CD4-positive, alpha-beta T cell (primary cell): ENCODE data around the gene GTF2IRD1. TPM values are rescaled to one million over a fixed set of nuclear protein-coding genes. Genes with fewer than 3 reads are reported as not detected.

Experiments used
- ATAC-seq: fragments of 200-7000 bp; cut with Tn5 transposase; one replicate; pipeline ENCODE4 v1.10.0; 2022; ENCODE audit warnings: mild to moderate bottlenecking; ENCODE audit not compliant: poor library complexity
- CTCF ChIA-PET: fragments of 350-600 bp; sonication (Branson Sonifier 250); formaldehyde crosslinking; loops from one replicate; lab custom pipeline; 2021; ENCODE audit warnings: antibody characterized with exemption, inconsistent platforms; lab: Charles Lee
- POLR2A ChIA-PET: fragments of 350-600 bp; sonication (Branson Sonifier 250); formaldehyde crosslinking; loops from one replicate; lab custom pipeline; 2021; ENCODE audit warnings: antibody characterized with exemption, inconsistent platforms; lab: Charles Lee
- DNase-seq, 14 experiments: peaks; one replicate each; pipeline ENCODE4 v3.0.0-alpha.2; 2013 to 2020; ENCODE audit warnings: mixed read lengths in 2 of 14
- H3K27ac ChIP-seq, 2 donors: one replicate each; pipeline versions ENCODE4 v1.5.1 to v1.7.0; 2013; ENCODE audit warnings: low read length in 2 of 2, low read depth in 1 of 2, mild to moderate bottlenecking in 1 of 2
- H3K27me3 ChIP-seq, 2 experiments: 1 replicate in 1 of 2; 2 replicates in 1 of 2; pipeline versions ENCODE4 v1.6.1 to v1.7.0; 2013; ENCODE audit warnings: low read length in 2 of 2, control low read depth in 1 of 2, mild to moderate bottlenecking in 1 of 2, moderate library complexity in 1 of 2; ENCODE audit not compliant: insufficient read depth in 2 of 2, control insufficient read depth in 1 of 2
- H3K36me3 ChIP-seq: one replicate; pipeline ENCODE4 v1.6.1; 2013; ENCODE audit warnings: low read length, control low read depth; ENCODE audit not compliant: insufficient read depth
- H3K4me1 ChIP-seq: one replicate; pipeline ENCODE4 v1.6.1; 2013; ENCODE audit warnings: low read length, control low read depth; ENCODE audit not compliant: insufficient read depth
- H3K4me3 ChIP-seq: one replicate; pipeline ENCODE4 v1.5.1; 2013; ENCODE audit warnings: mild to moderate bottlenecking, low read length, moderate library complexity
- H3K9me3 ChIP-seq, 2 experiments: 1 replicate in 1 of 2; 2 replicates in 1 of 2; pipeline versions ENCODE4 v1.6.1 to v1.7.0; 2013; ENCODE audit warnings: low read length in 2 of 2, mild to moderate bottlenecking in 2 of 2, control low read depth in 1 of 2, moderate library complexity in 1 of 2; ENCODE audit not compliant: control insufficient read depth in 1 of 2, insufficient read depth in 1 of 2
- H3K27ac Mint-ChIP-seq: one replicate; pipeline ENCODE4 v1.8.0; 2020; ENCODE audit warnings: mixed read lengths
- H3K27me3 Mint-ChIP-seq: one replicate; pipeline ENCODE4 v1.8.0; 2021; ENCODE audit warnings: mixed read lengths
- H3K36me3 Mint-ChIP-seq: one replicate; pipeline ENCODE4 v1.8.0; 2021; ENCODE audit warnings: low read depth, mixed read lengths
- H3K4me1 Mint-ChIP-seq: one replicate; pipeline ENCODE4 v1.8.0; 2021; ENCODE audit warnings: low read depth, mixed read lengths
- H3K4me3 Mint-ChIP-seq: one replicate; pipeline ENCODE4 v1.8.0; 2020; ENCODE audit warnings: mild to moderate bottlenecking, mixed read lengths
- H3K9me3 Mint-ChIP-seq: one replicate; pipeline ENCODE4 v1.8.0; 2020; ENCODE audit warnings: mixed read lengths
- CTCF ChIP-seq: fragments of 200-600 bp; IDR thresholded peaks from one replicate; pipeline ENCODE4 v1.8.0; 2022; ENCODE audit warnings: antibody characterized with exemption, mild to moderate bottlenecking
- intact Hi-C, 2 experiments: fragments of 100-400 bp; cut with DNase I in 1 of 2; cut with micrococcal nuclease in 1 of 2; formaldehyde crosslinking; loops; one replicate each; pipeline versions ENCODE4 v1.15.1 to v1.9.0; 2023 to 2025; cut with DNase I, micrococcal nuclease
- total RNA-seq, 174 experiments: library from RNA in 2 of 174; stranded (reverse) in 2 of 174; gene quantifications; one replicate each; pipeline ENCODE4 v1.2.3 and lab custom pipeline; 2021 to 2026

Gene GTF2IRD1
- total RNA-seq, 2 experiments from 2014 or later = 0.74 to 1.2 TPM

DNA sequence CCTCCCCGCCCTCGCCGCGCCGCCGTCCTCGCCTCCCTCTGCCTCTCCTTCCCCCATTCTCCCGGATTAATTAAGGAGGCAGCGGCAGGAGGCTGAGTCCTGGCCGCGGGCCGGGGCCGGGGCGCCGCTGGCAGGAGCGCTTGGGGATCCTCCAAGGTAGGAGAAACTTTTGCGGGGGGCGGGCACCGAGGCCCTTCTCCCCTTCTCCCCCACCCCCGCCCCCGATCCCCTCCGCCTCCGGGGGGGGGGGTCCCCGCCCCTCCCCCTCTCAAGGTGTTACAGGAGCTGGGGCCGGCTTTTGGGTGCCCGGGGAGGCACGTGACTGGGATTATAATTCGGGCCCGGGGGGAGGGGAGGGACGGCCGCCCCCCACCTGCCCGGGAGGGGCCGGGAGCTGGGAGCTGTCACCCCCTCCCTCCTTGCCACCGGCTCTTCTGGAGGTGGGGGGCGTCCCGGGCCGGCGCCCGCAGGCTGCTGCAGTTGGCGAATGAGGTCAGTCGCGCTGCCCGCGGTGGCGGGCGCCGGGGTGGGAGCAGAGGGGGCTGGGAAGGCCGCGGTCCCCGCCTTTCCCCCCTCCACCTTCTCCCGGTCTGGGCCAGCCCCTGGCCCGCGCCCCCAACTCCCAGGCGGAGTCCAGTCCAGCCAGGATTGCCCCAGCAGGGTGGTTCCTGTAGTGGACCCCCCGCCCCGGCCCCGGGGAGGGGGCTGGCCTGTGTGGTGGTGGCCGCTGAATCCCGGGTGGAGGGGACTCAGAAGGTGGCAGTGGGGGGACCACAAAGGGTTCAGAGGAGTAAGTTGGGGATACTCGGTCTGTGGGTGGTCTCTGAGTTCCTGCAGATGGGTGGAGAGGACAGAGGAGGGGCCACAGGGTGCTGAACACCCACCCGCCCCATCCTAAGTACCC lies 567 bp downstream of the GTF2IRD1 start:
- Mint-ChIP-seq H3K9me3 (no peaks in the 10 kb centered on the region), H3K27me3 (no peaks in the 10 kb centered on the region), H3K4me1 (peaks cover 20% of the 10 kb centered on the region), H3K36me3 (peaks cover 5% of the 10 kb centered on the region), H3K27ac (peak overlapping the region; percentile 80), H3K4me3 (peak overlapping the region; percentile 68)
- intact Hi-C loops = loop anchor here in 1 of 2 experiments (5.0 kb wide), 1 partner anchor 203 kb away; the partner anchor contains the start of gene GTF2I
- no peak overlapping the region for H3K27ac ChIP-seq
- peak overlapping the region; percentile 58 for H3K4me3 ChIP-seq
- H3K27me3 ChIP-seq = no peaks in the 10 kb centered on the region
- peaks cover 38% of the 10 kb centered on the region for H3K4me1 ChIP-seq
- ATAC-seq (no peak), DNase-seq (peak in 2 of 14 experiments; percentile 13 to 34)
- ChIA-PET POLR2A (no interaction called here), CTCF (no interaction called here)
- no peak for TF ChIP-seq CTCF
- H3K9me3 ChIP-seq = no peaks in the 10 kb centered on the region
- no peaks in the 10 kb centered on the region for H3K36me3 ChIP-seq

DNA sequence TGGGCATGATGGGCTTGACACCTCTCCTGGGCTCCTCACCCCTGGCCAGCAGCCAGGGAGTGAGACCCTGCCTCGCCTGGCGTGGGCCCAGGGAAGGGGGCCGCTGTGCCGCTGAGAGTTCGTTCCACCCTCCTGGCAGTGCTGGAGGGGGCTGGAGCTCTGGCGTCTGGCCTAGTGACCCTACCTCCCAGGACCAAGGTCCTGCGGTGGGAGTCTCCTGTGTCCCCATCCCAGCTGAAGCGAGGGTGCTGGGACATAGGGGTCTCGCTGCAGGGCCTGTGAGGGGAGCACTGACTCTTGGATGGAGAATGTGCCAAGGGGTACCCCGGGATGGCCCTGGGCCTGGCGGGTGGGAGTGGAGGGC lies 1.2 kb downstream of the GTF2IRD1 start:
- DNase-seq (no peak), ATAC-seq (no peak)
- ChIA-PET CTCF (no interaction called here), POLR2A (no interaction called here)
- Mint-ChIP-seq H3K27me3 (no peaks in the 10 kb centered on the region), H3K27ac (peak overlapping the region; percentile 80), H3K4me1 (peaks cover 18% of the 10 kb centered on the region), H3K9me3 (no peaks in the 10 kb centered on the region), H3K4me3 (peak overlapping the region; percentile 54), H3K36me3 (peaks cover 5% of the 10 kb centered on the region)
- Histone ChIP-seq H3K4me1 (peaks cover 35% of the 10 kb centered on the region), H3K27ac (no peak overlapping the region), H3K4me3 (no peak overlapping the region), H3K27me3 (no peaks in the 10 kb centered on the region), H3K9me3 (no peaks in the 10 kb centered on the region), H3K36me3 (no peaks in the 10 kb centered on the region)
- no peak for TF ChIP-seq CTCF
- intact Hi-C loops = loop anchor here in 1 of 2 experiments (5.0 kb wide), 1 partner anchor 202 kb away; the partner anchor contains the start of gene GTF2I

DNA sequence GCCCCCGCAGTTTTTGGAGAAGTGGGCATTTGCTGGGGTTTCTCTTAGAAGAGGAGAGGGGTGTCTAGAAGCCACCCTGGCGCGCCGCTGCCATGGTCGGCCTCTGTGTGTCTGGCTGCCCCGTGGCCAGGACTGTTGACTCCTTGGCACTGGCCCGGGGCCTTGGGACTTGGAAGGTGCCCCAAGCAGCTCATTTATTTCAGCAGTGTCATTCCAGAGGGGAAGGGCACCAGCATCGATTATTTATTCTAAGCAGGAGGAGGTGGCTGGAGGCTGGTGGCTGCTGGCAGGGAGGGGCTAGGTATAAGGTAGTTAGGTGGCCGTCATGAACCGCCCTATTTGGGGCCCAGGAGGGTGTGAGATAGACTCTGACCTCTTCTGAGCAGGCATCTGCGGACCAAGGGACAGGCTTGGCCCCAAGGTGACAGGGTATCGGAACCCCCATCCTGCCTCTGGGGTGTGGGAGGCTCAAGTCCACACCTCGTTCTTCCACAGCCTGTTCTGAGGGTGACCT lies 1.6 kb downstream of the GTF2IRD1 start:
- Histone ChIP-seq H3K27ac (no peak overlapping the region), H3K4me1 (peaks cover 31% of the 10 kb centered on the region), H3K36me3 (no peaks in the 10 kb centered on the region), H3K9me3 (no peaks in the 10 kb centered on the region), H3K27me3 (no peaks in the 10 kb centered on the region), H3K4me3 (no peak overlapping the region)
- Mint-ChIP-seq H3K4me1 (peaks cover 15% of the 10 kb centered on the region), H3K27me3 (no peaks in the 10 kb centered on the region), H3K4me3 (peak overlapping the region; percentile 74), H3K27ac (peak overlapping the region; percentile 80), H3K9me3 (no peaks in the 10 kb centered on the region), H3K36me3 (peaks cover 5% of the 10 kb centered on the region)
- no peak for TF ChIP-seq CTCF
- POLR2A ChIA-PET = interaction anchor here (0.6 kb wide), 1 partner anchor 1724 kb away, joined by 3 read pairs; no protein-coding TSS in a partner anchor
- CTCF ChIA-PET = no interaction called here
- intact Hi-C loops = no loop called here
- ATAC-seq (no peak), DNase-seq (no peak)
